Gastroesophageal sphincter (tissue), 3 donors: Measurements from ENCODE around the gene CUX1.

ENCODE experiments used
- EP300 ChIP-seq: sonication (generic); formaldehyde crosslinking; IDR thresholded peaks from one replicate; pipeline ENCODE4 v1.6.1; 2017; ENCODE audit warnings: antibody characterized with exemption, mild to moderate bottlenecking
- POLR2A ChIP-seq, 2 donors: fragments of 450-650 bp; IDR thresholded peaks; one replicate each; pipeline ENCODE4 v1.6.1; 2017; ENCODE audit warnings: antibody characterized with exemption in 2 of 2, mild to moderate bottlenecking in 2 of 2, moderate library complexity in 1 of 2
- TF ChIP-seq, protein P1 (sequence below), 4 experiments: fragments of 200-600 bp in 2 of 4; fragments of 450-650 bp in 2 of 4; sonication (generic) in 1 of 4; IDR thresholded peaks; one replicate each; pipeline ENCODE4 v1.5.1; 2017 to 2019; ENCODE audit warnings: antibody characterized with exemption in 4 of 4, mild to moderate bottlenecking in 2 of 4, moderate library complexity in 2 of 4

GRCh38 chr7:101940830-101941229, 123.4 kb downstream of the CUX1 start:
- no peak for TF ChIP-seq POLR2A (IDR thresholded peaks at IDR 0.05)
- TF ChIP-seq, protein P1, sequence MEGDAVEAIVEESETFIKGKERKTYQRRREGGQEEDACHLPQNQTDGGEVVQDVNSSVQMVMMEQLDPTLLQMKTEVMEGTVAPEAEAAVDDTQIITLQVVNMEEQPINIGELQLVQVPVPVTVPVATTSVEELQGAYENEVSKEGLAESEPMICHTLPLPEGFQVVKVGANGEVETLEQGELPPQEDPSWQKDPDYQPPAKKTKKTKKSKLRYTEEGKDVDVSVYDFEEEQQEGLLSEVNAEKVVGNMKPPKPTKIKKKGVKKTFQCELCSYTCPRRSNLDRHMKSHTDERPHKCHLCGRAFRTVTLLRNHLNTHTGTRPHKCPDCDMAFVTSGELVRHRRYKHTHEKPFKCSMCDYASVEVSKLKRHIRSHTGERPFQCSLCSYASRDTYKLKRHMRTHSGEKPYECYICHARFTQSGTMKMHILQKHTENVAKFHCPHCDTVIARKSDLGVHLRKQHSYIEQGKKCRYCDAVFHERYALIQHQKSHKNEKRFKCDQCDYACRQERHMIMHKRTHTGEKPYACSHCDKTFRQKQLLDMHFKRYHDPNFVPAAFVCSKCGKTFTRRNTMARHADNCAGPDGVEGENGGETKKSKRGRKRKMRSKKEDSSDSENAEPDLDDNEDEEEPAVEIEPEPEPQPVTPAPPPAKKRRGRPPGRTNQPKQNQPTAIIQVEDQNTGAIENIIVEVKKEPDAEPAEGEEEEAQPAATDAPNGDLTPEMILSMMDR (IDR thresholded peaks at IDR 0.05), result no peak
- no peak for TF ChIP-seq EP300
